ENCODE data around the gene TMEM143. TPM values are rescaled to one million over a fixed set of nuclear protein-coding genes. Genes with fewer than 3 reads are reported as not detected.

Gene TMEM143
- total RNA-seq = 10 to 100 TPM in 1 of 4 donors, 1 to 10 TPM in 3; 2.8 to 13.1 (median 6.6) TPM

DNA sequence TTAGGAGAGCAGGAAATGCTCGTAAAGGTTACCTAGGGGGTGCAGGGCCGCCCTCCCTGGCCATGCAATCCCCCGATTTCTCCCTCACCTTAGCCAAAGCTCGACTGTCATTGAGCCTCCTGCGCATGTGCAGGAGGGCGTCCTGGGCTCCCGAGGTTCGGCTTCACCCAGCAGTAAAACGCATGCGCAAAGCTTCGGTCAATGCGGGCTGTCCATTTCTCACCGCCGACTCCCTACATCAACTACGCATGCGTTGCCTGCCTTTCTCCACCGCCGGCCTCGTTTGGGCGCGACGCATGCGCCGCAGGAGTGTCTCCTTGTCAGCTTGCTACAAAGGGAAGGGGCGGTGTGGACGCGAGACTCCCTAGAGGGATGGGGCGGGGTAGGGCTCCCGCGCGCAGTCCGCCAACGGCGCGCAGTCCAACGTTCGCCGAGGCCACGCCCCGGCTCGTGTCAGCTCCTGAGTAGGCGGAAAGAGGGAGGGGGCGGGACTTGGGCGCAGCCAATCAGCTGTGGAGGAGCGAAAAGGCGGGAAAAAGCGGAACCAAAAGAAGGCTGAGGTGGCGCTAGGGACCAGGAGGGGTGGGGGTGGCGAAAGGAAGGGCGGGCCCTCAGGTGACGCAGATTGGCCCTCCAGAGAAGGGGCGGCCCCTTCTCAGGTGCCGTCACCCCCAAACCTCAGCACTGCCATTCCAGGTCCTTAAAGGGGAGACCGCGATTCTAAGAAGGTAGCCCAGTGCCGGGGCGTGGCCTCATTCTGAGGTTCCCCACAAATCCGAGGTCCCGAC is at the start of gene TMEM143, which contains the start of gene SYNGR4:
TSS of gene TMEM143 (minus strand) at position 131 of the 788 bp plus-strand sequence. CDS start at position 111, 20 bp downstream.
TSS of gene SYNGR4 (plus strand) at position 558 of the 788 bp plus-strand sequence. CDS start 1,476 bp downstream, outside the sequence.
- H3K9me3 ChIP-seq = no peaks in the 10 kb centered on the region
- H3K4me1 ChIP-seq = peaks cover 0 to 19% (median 5%) of the 10 kb centered on the region in 3 donors
- TF ChIP-seq POLR2A (IDR thresholded peaks at IDR 0.05) = peak; percentile 48 to 51
- peak; percentile 21 for TF ChIP-seq POLR2AphosphoS5 (IDR thresholded peaks at IDR 0.05)
- no peak for TF ChIP-seq EP300 (IDR thresholded peaks at IDR 0.05)
- TF ChIP-seq, protein P1, sequence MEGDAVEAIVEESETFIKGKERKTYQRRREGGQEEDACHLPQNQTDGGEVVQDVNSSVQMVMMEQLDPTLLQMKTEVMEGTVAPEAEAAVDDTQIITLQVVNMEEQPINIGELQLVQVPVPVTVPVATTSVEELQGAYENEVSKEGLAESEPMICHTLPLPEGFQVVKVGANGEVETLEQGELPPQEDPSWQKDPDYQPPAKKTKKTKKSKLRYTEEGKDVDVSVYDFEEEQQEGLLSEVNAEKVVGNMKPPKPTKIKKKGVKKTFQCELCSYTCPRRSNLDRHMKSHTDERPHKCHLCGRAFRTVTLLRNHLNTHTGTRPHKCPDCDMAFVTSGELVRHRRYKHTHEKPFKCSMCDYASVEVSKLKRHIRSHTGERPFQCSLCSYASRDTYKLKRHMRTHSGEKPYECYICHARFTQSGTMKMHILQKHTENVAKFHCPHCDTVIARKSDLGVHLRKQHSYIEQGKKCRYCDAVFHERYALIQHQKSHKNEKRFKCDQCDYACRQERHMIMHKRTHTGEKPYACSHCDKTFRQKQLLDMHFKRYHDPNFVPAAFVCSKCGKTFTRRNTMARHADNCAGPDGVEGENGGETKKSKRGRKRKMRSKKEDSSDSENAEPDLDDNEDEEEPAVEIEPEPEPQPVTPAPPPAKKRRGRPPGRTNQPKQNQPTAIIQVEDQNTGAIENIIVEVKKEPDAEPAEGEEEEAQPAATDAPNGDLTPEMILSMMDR (IDR thresholded peaks at IDR 0.05) = no peak
- H3K27me3 ChIP-seq = no peaks in the 10 kb centered on the region
- WGBS, 2 donors (ENCODE audit: low coverage in 1 of 2) = 0 to 3% methylated on average over 3 to 16 of the region's 59 CpGs
- H3K4me3 ChIP-seq = peak within 1 kb of the TSS; percentile 56 to 72
- peak; percentile 94 for ATAC-seq
- H3K36me3 ChIP-seq = peaks cover 0 to 11% of the 10 kb centered on the region in 2 donors
- H3K27ac ChIP-seq = peak within 1 kb of the TSS; percentile 91 to 96 (median 96)

DNA sequence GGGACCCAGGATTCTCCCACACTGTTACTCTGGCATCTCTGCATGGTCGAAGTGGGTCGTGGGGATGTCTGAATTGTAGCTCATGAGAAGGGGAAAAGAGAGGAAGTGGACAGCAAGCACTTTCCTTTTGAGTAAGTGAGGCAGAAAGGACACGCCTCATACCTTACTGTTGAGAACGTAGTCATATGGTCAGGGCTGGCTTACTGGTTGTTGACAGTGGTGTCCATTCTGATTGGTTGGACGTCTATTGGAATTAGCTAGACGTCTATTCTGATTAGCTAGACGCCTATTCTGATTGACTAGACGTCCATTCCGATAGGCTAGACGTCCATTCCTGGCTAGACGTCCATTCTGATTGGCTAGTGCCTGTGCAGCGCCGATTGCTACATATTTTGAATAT is 42.1 kb upstream of the TMEM143 start:
- TF ChIP-seq EP300 (IDR thresholded peaks at IDR 0.05) (no peak), POLR2AphosphoS5 (IDR thresholded peaks at IDR 0.05) (no peak), POLR2A (IDR thresholded peaks at IDR 0.05) (no peak)
- TF ChIP-seq, protein P1 (IDR thresholded peaks at IDR 0.05) = no peak
- Histone ChIP-seq H3K27ac (no peak overlapping the region), H3K4me1 (no peaks in the 10 kb centered on the region), H3K27me3 (peaks cover 48% of the 10 kb centered on the region), H3K9me3 (peaks cover 0 to 8% (median 0%) of the 10 kb centered on the region in 3 donors), H3K36me3 (no peaks in the 10 kb centered on the region), H3K4me3 (no peak overlapping the region)
- 64 to 77% methylated on average over 2 to 13 of the region's 13 CpGs for WGBS, 2 donors (ENCODE audit: low coverage in 1 of 2)
- no peak for ATAC-seq

DNA sequence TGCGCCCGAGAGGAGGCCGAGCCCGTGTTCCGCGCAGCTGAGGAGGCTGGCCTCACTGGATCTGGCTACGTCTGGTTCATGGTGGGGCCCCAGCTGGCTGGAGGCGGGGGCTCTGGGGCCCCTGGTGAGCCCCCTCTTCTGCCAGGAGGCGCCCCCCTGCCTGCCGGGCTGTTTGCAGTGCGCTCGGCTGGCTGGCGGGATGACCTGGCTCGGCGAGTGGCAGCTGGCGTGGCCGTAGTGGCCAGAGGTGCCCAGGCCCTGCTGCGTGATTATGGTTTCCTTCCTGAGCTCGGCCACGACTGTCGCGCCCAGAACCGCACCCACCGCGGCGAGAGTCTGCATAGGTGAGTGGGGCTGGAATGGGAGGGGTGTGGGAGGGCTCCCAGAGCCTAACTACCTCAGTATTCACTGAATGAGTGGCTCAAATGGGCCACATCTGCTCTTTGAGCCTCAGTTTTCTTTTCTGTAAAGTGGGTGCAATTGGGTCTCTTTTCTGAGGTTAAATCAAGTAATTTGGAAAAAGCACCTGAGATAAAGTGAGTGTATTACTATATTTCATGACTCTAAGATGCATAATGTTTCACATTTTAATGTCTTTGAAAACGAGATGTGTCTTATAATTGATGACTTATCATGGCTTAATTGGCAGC is 41.4 kb upstream of the TMEM143 start:
- no peak overlapping the region for H3K27ac ChIP-seq
- H3K4me3 ChIP-seq = no peak overlapping the region
- WGBS, 2 donors (ENCODE audit: low coverage in 1 of 2) = 91 to 100% methylated on average over 1 of the region's 27 CpGs
- TF ChIP-seq POLR2A (IDR thresholded peaks at IDR 0.05) (no peak), POLR2AphosphoS5 (IDR thresholded peaks at IDR 0.05) (no peak), EP300 (IDR thresholded peaks at IDR 0.05) (no peak)
- TF ChIP-seq, protein P1 (IDR thresholded peaks at IDR 0.05) = no peak
- peaks cover 0 to 8% (median 0%) of the 10 kb centered on the region in 3 donors for H3K9me3 ChIP-seq
- no peak for ATAC-seq
- no peaks in the 10 kb centered on the region for H3K36me3 ChIP-seq
- no peaks in the 10 kb centered on the region for H3K4me1 ChIP-seq
- H3K27me3 ChIP-seq = peaks cover 41% of the 10 kb centered on the region

DNA sequence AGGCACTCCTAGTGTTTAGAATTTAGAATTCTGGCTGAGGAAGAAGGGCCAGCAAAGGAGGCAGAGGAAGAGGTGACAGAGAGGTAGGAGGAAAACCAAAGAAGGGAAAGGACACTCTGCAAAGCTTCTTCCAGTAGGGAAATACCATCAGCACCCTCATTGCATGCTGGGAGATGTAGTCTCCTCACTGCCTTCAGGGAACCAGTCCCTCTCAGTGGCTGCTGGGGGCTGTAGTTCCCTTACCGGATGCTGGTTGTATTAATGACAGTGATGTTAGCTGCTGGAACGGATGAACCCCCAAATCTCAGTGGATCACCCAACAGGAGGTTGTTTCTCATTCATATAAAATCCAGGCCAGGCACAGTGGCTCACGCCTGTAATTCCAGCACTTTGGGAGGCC is 39.9 kb upstream of the TMEM143 start:
- peaks cover 0 to 4% (median 0%) of the 10 kb centered on the region in 3 donors for H3K4me1 ChIP-seq
- TF ChIP-seq POLR2AphosphoS5 (IDR thresholded peaks at IDR 0.05) = no peak
- no peak for TF ChIP-seq POLR2A (IDR thresholded peaks at IDR 0.05)
- TF ChIP-seq EP300 (IDR thresholded peaks at IDR 0.05) = no peak
- TF ChIP-seq, protein P1 (IDR thresholded peaks at IDR 0.05) = no peak
- no peaks in the 10 kb centered on the region for H3K36me3 ChIP-seq
- no CpG with 5 or more reads among the region's 3 CpGs for WGBS, 2 donors (ENCODE audit: low coverage in 1 of 2)
- peaks cover 49% of the 10 kb centered on the region for H3K27me3 ChIP-seq
- H3K9me3 ChIP-seq = peaks cover 0 to 8% (median 0%) of the 10 kb centered on the region in 3 donors
- no peak overlapping the region for H3K27ac ChIP-seq
- H3K4me3 ChIP-seq = no peak overlapping the region
- no peak for ATAC-seq
